Astrocyte (in vitro differentiated cells and primary cell): ENCODE measurements around the gene C11orf91. TPM values are rescaled to one million over a fixed set of nuclear protein-coding genes. Genes with fewer than 3 reads are reported as not detected.
A peak's percentile ranks its signal among the peaks of the same experiment; 100 is the strongest.
"Not testable (repeated sequence)": the region's sequence is repeated elsewhere in the genome, so short reads cannot be mapped to it uniquely, and the experiment has no call there.

Source experiments
- DNase-seq: peaks from one replicate; pipeline ENCODE4 v3.0.0-alpha.2; 2010; ENCODE audit warnings: low read depth
- FAIRE-seq: peaks from 2 replicates; lab custom pipeline; 2011; peaks lifted over from hg19 to GRCh38; lab: Jason Lieb, UNC
- H2AFZ ChIP-seq: 2 replicates; pipeline ENCODE4 v1.6.0; 2012; ENCODE audit warnings: low read depth, low read length, inconsistent platforms
- H3K27ac ChIP-seq: 2 replicates; pipeline ENCODE4 v1.5.1; 2011; ENCODE audit warnings: low read depth, low read length, inconsistent platforms
- H3K27me3 ChIP-seq: 2 replicates; pipeline ENCODE4 v1.6.0; 2011; ENCODE audit warnings: low read length, inconsistent platforms; ENCODE audit not compliant: insufficient read depth
- H3K36me3 ChIP-seq: 2 replicates; pipeline ENCODE4 v1.5.1; 2011; ENCODE audit warnings: low read length, inconsistent platforms; ENCODE audit not compliant: insufficient read depth
- H3K4me1 ChIP-seq: 2 replicates; pipeline ENCODE4 v1.5.1; 2011; ENCODE audit warnings: low read length, inconsistent platforms; ENCODE audit not compliant: insufficient read depth
- H3K4me2 ChIP-seq: 2 replicates; pipeline ENCODE4 v1.6.0; 2012; ENCODE audit warnings: low read length, inconsistent platforms
- H3K4me3 ChIP-seq: 2 replicates; pipeline ENCODE4 v1.5.1; 2011; ENCODE audit warnings: low read depth, mild to moderate bottlenecking, low read length, inconsistent platforms; ENCODE audit not compliant: insufficient read depth
- H3K79me2 ChIP-seq: 2 replicates; pipeline ENCODE4 v1.6.0; 2012; ENCODE audit warnings: mild to moderate bottlenecking, low read length, inconsistent platforms; ENCODE audit not compliant: insufficient read depth
- H3K9ac ChIP-seq: 2 replicates; pipeline ENCODE4 v1.6.0; 2012; ENCODE audit warnings: mild to moderate bottlenecking, low read length, inconsistent platforms
- H3K9me3 ChIP-seq: 2 replicates; pipeline ENCODE4 v1.5.1; 2012; ENCODE audit warnings: low read depth, mild to moderate bottlenecking, low read length, inconsistent platforms; ENCODE audit not compliant: insufficient read depth
- H4K20me1 ChIP-seq: 2 replicates; pipeline ENCODE4 v1.6.0; 2012; ENCODE audit warnings: low read length, inconsistent platforms; ENCODE audit not compliant: insufficient read depth
- H3K27ac Mint-ChIP-seq: one replicate; pipeline ENCODE4 v1.8.0; 2021; ENCODE audit warnings: mild to moderate bottlenecking, mixed read lengths; ENCODE audit not compliant: unreplicated experiment
- H3K27me3 Mint-ChIP-seq: one replicate; pipeline ENCODE4 v1.8.0; 2021; ENCODE audit warnings: low read depth, mixed read lengths; ENCODE audit not compliant: unreplicated experiment
- H3K36me3 Mint-ChIP-seq: one replicate; pipeline ENCODE4 v1.8.0; 2021; ENCODE audit warnings: low read depth, mixed read lengths; ENCODE audit not compliant: unreplicated experiment
- H3K4me1 Mint-ChIP-seq: one replicate; pipeline ENCODE4 v1.8.0; 2021; ENCODE audit warnings: low read depth, mixed read lengths; ENCODE audit not compliant: unreplicated experiment
- H3K4me3 Mint-ChIP-seq: one replicate; pipeline ENCODE4 v1.8.0; 2021; ENCODE audit warnings: mild to moderate bottlenecking, moderate library complexity, mixed read lengths; ENCODE audit not compliant: unreplicated experiment
- H3K9me3 Mint-ChIP-seq: one replicate; pipeline ENCODE4 v1.8.0; 2021; ENCODE audit warnings: mild to moderate bottlenecking, mixed read lengths; ENCODE audit not compliant: unreplicated experiment
- EZH2 ChIP-seq: IDR thresholded peaks from 2 replicates; pipeline ENCODE4 v1.6.1; 2012; ENCODE audit warnings: mild to moderate bottlenecking, low read length, inconsistent platforms; ENCODE audit not compliant: insufficient read depth
- total RNA-seq: library from RNA; stranded (reverse); gene quantifications from 2 replicates; pipeline ENCODE4 v1.2.1, GENCODE V29; 2021
- TF ChIP-seq, protein P1 (sequence below): IDR thresholded peaks from 2 replicates; pipeline ENCODE4 v1.5.1; 2011; ENCODE audit warnings: low read depth, mild to moderate bottlenecking, inconsistent platforms, low read length, moderate library complexity; ENCODE audit not compliant: insufficient read depth

Gene C11orf91
- total RNA-seq, 1 donor from 2014 or later = not detected

DNA sequence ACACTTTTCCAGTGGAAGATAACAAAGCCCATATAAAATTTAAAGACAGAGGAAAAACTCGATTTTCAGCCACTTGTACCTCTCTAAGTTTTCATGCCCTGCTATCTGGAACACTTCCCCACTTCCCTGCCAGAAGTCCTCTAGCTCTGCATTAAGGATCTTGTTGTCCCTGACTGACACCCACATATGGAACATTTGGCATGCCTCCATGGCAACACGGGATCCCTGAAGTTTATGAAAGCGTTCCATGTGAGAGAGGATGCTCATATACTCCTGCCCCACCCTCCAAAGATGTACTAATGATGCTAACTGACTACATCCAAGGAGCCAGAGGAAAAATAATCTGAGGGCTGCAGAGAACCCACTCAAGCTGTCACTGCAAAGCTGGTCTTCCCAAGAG lies 8.8 kb upstream of the C11orf91 start:
- Mint-ChIP-seq H3K27ac (no peak overlapping the region), H3K4me1 (peaks cover 11% of the 10 kb centered on the region), H3K4me3 (peak overlapping the region; percentile 16), H3K27me3 (no peaks in the 10 kb centered on the region), H3K9me3 (no peaks in the 10 kb centered on the region), H3K36me3 (peaks cover 21% of the 10 kb centered on the region)
- DNase-seq (no peak), FAIRE-seq (no peak)
- no peak overlapping the region for H3K9ac ChIP-seq
- H3K27me3 ChIP-seq = no peaks in the 10 kb centered on the region
- no peaks in the 10 kb centered on the region for H3K9me3 ChIP-seq
- TF ChIP-seq, protein P1, sequence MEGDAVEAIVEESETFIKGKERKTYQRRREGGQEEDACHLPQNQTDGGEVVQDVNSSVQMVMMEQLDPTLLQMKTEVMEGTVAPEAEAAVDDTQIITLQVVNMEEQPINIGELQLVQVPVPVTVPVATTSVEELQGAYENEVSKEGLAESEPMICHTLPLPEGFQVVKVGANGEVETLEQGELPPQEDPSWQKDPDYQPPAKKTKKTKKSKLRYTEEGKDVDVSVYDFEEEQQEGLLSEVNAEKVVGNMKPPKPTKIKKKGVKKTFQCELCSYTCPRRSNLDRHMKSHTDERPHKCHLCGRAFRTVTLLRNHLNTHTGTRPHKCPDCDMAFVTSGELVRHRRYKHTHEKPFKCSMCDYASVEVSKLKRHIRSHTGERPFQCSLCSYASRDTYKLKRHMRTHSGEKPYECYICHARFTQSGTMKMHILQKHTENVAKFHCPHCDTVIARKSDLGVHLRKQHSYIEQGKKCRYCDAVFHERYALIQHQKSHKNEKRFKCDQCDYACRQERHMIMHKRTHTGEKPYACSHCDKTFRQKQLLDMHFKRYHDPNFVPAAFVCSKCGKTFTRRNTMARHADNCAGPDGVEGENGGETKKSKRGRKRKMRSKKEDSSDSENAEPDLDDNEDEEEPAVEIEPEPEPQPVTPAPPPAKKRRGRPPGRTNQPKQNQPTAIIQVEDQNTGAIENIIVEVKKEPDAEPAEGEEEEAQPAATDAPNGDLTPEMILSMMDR = no peak
- TF ChIP-seq EZH2 = no peak
- no peak overlapping the region for H2AFZ ChIP-seq
- peaks cover 48% of the 10 kb centered on the region for H4K20me1 ChIP-seq
- peaks cover 58% of the 10 kb centered on the region for H3K79me2 ChIP-seq
- peaks cover 6% of the 10 kb centered on the region for H3K4me1 ChIP-seq
- no peak overlapping the region for H3K4me3 ChIP-seq
- peaks cover 83% of the 10 kb centered on the region for H3K36me3 ChIP-seq
- H3K4me2 ChIP-seq = no peak overlapping the region
- H3K27ac ChIP-seq = no peak overlapping the region

DNA sequence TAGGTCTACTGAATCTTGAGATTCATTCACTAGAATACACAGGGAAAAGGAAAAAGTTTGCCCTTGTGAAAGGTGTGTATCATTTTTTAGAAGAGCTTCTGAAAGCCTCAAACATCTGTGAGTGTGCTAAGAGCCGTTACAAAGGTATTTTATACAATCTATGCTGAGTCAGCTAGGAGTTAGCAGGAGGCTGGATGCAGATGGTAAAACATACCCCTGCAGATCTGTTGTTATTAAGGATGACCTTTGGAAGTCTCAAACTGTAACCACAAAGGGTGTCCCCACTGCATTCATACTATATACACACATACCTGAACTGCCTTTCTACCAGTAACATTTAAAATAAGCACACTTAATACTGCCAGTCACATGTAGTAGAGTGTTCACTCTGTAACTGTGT lies 8.4 kb upstream of the C11orf91 start:
- peaks cover 78% of the 10 kb centered on the region for H3K36me3 ChIP-seq
- TF ChIP-seq, protein P1 = no peak
- TF ChIP-seq EZH2 = no peak
- H3K27ac Mint-ChIP-seq = no peak overlapping the region

DNA sequence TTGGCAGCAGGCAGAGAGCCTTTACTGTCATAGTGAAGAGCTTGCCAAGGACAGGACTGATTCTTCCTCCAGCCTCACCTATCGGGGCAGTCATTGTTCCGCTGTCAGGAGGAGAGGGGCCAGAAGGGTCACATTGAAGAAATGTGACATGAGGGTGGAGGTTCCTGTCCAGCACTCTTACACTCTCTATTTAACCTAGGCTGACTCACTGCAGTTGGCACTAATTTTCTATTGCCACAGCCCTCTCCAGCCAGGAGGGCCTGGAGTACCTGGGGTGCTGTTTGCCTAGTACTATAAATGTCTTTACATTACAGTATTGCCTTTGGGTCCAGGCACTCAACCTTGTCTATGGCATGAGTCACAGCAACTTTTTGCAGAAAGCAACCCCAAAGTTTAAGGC lies 7.2 kb upstream of the C11orf91 start:
- H3K9me3 Mint-ChIP-seq, H3K27ac ChIP-seq, H3K9ac ChIP-seq, H3K4me3 ChIP-seq, H3K27ac Mint-ChIP-seq, DNase-seq, H3K9me3 ChIP-seq, H3K4me3 Mint-ChIP-seq, H2AFZ ChIP-seq, FAIRE-seq, H3K27me3 ChIP-seq, H3K4me2 ChIP-seq, H3K27me3 Mint-ChIP-seq: not testable (repeated sequence)
- Mint-ChIP-seq H3K36me3 (peaks cover 22% of the 10 kb centered on the region), H3K4me1 (peaks cover 20% of the 10 kb centered on the region)
- Histone ChIP-seq H3K4me1 (peaks cover 22% of the 10 kb centered on the region), H4K20me1 (peaks cover 36% of the 10 kb centered on the region), H3K79me2 (peaks cover 49% of the 10 kb centered on the region), H3K36me3 (peaks cover 68% of the 10 kb centered on the region)

More for the DNA sequence above, 8.4 kb upstream of the C11orf91 start:
- Histone ChIP-seq H3K4me1 (peaks cover 11% of the 10 kb centered on the region), H3K4me3 (no peak overlapping the region), H3K4me2 (no peak overlapping the region), H4K20me1 (peaks cover 45% of the 10 kb centered on the region), H3K9me3 (no peaks in the 10 kb centered on the region), H3K79me2 (peaks cover 54% of the 10 kb centered on the region), H2AFZ (no peak overlapping the region), H3K27me3 (no peaks in the 10 kb centered on the region), H3K9ac (no peak overlapping the region), H3K27ac (no peak overlapping the region)
- no peak for FAIRE-seq
- Mint-ChIP-seq H3K9me3 (no peaks in the 10 kb centered on the region), H3K4me3 (peak overlapping the region; percentile 16), H3K36me3 (peaks cover 22% of the 10 kb centered on the region), H3K4me1 (peaks cover 15% of the 10 kb centered on the region), H3K27me3 (no peaks in the 10 kb centered on the region)
- no peak for DNase-seq
